HG02884 (cell line): Measurements from ENCODE around the gene ZNF597.

ENCODE experiments used
- ATAC-seq: cut with Tn5 transposase; IDR thresholded peaks from one replicate; pipeline ENCODE4 v1.9.1; 2021; ENCODE audit warnings: mild to moderate bottlenecking, moderate library complexity; ENCODE audit not compliant: unreplicated experiment

Gene ZNF597, protein sequence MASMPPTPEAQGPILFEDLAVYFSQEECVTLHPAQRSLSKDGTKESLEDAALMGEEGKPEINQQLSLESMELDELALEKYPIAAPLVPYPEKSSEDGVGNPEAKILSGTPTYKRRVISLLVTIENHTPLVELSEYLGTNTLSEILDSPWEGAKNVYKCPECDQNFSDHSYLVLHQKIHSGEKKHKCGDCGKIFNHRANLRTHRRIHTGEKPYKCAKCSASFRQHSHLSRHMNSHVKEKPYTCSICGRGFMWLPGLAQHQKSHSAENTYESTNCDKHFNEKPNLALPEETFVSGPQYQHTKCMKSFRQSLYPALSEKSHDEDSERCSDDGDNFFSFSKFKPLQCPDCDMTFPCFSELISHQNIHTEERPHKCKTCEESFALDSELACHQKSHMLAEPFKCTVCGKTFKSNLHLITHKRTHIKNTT

DNA sequence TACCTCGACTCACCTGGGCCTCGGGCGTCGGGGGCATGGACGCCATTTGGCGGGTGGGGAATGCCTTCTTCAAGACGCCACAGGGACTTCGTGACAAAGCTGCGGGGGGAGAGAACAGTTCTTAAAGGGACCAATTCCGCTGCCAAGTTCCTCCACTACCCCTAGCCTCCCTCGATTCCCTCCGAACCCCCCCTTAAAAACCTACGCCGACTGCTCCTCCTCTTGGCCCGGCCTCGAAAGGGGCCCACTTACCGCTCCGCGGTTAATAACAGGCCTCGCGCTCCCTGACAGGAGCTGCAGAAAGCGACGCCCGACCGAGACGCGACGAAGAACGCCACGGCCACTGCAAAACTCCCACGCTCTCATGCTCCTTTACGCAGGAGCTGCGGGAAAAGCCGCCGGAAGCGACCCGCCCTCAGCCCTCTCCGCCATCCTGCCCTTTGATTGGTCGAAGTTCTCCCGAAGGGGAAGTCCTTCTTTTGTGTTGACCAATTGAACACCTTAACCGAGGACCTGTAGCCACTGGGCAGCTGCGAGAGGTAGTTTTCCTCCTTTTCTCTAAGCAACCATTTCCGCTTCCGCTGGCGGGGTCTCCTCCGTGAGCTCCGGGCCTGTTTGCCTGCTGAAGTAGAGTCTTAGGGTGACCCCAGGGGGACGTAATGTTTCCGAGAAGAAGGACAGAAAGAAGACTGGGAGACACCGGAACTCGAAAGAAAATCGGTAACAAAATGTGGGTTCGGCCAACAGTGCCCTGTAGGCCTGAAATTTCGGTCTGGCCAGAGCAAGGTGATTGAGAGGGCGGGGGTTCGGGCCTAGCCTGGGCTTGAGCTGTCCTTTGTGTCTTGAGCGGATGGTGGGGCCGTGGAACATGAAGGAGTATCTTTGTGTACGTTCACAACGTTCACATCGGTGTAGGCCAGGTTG, at the start of gene ZNF597, which contains the start of gene NAA60:
Gene ZNF597, minus strand, starts transcription at position 397 of the 924 bp plus-strand sequence. Its CDS starts 351 bp downstream, at position 46.
Gene NAA60, plus strand, starts transcription at position 573 of the 924 bp plus-strand sequence. CDS start 32,548 bp downstream, outside the sequence.
- peak; percentile 81 for ATAC-seq

DNA sequence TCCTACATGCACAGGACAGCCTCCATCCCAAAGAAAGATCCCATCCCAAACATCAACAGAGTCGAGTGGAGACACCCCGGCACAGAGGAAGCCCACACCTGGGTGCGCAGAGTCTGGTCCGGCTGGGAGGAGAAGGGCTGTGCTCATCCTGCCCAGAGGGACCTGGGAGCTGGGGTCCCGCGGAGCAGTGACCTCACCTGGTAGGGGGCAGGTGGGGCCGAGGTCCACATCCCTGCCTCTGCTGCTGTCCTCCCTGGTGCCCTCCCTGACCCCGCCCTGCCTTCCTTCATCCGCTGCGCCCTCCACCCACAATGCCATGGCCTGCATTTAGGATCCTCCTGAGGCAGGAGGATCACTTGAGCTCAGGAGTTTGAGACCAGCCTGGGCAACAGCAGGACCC, 49.1 kb upstream of the ZNF597 start:
- ATAC-seq = no peak

DNA sequence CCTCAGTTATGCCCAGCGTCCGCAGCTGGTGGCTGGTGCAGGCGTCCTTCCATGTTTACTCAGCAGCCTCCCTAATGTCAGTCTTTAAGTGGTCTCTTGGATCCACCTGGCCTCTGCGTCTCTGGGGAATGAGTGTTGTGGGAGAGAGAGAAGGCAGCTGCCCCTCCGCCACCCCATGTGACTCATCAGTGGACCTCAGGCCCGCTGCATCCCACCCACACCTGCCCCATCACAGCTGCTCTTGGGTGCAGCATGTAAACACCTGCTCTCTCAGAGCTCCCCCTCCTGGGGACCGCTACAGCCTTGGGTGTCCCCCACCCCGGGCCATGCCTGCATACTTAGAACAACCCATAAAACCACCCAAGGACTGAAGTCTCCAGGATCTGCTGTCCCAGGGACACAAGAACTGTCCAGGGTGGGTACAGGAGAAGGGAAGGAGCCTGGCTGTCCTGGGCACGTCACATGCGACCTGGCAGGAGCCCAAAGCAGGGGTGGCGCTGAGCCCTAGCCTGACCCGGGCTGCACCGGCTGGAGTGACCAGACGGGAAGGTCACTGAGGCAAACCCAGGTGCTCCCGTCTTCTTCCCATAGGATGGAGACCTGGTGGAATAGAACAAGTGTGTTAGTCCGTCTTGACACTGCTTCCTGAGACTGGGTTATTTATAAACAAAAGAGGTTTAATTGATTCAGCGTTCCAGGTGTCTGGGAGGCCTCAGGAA, 47.8 kb upstream of the ZNF597 start:
- no peak for ATAC-seq

GRCh38 chr16:3488801-3489200, 45.5 kb upstream of the ZNF597 start:
- no peak for ATAC-seq

DNA sequence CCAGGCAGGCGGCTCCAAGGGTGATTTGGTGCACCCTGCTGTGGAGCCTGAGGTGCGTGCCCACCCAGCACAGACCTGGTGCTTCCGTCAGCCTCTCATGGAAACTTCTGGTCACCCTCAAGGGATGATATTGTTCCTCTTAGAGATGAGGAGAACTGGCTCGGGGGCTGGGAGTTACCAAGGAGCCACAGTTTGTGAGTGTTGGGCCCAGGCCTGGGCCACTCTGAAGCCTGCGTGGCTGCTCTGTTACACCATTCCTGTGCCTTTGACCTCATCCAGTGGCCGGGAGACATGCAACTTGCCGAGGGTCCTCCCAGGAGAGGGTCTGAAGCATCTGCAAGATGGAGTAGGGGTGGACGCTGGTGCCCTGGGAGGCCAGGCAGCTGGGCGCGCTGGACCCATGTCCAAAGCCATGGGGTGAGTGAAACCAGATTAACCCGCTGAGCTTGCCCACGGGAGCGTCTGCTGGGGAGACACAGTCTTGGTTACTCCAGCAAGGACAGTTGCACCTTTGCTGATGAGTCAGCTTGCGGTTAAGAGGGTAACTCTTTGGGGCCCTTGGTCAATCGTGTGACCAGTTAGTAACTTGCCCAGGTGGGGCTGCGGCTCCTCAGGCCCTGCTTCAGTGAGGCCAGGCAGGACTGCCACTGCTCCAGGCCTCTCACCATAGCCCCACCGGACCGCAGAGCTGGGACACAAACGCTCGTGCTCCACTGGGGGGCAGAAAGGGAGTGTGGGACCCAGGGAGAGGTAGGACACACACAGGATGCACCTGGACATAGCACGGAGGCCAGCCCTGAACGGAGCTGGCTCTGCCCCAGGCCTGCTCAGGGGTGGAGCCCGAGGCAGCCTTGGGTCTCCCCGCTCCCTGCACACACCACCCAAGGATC, 44.5 kb upstream of the ZNF597 start:
- ATAC-seq = no peak

DNA sequence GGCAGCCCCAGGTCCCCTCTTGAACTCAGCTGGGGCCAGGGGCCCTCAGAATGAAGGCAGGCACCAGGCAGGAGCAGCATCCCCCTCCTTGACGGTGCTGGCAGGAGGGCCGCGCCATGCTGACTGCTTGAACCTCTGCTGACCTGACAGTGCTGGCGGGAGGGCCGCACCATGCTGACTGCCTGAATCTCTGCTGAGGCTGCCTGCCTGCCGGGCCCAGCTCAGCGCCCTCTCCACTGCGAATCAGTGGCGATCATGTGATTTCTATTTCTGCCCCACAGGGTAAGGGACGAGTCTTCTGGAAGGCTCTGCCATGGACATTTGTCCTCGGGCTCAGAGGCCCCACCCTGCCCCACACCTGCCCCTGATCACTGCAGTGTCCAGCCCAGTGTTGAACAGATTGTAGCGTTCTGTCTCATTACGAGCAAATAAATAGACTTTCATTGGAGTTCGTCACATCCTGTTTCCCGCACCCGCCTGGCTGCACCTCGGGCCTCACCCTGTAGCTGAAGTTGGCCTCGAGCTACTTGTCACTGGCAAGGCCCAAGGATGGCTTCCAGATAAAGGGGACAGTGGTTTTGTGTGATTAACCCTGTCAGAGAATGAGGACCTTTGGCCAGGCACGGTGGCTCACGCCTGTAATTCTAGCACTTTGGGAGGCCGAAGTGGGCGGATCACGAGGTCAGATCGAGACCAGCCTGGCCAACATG, 43.4 kb upstream of the ZNF597 start:
- ATAC-seq = no peak

- no peak for ATAC-seq
These were observed 42.7 kb upstream of the ZNF597 start for GRCh38 chr16:3485821-3486505.

GRCh38 chr16:3485097-3485745, 41.9 kb upstream of the ZNF597 start:
- ATAC-seq = no peak

- ATAC-seq = no peak
These were observed 41.2 kb upstream of the ZNF597 start for GRCh38 chr16:3484318-3485096.

DNA sequence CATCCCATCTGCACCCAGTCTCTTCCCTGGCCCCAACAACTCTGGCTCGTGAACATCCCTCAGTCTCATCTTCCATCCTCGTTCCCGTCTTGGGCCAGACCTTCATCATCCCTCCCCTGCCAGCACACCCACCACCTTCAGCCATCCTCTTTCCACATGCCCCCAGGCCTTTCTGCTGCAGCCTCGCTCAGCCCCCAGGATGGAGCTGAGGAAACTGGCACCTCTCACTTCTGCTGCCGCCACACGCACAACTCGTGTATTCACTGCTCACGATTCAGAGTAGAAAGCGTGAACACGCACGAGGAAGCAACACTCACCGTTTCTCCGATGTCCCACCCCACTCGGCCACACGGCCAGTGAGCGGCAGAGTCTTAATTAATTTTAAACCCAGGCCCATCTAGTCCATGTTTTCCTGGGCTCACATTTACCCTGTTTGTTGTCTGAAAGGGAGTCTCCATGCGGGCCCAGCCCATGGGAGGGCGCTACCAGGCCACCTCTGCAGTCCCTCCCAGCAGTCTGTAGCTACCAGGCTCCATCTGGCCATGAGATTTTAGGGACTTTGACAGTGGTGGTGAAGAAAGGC, 39.4 kb upstream of the ZNF597 start:
- no peak for ATAC-seq

- no peak for ATAC-seq
These were observed 38.7 kb upstream of the ZNF597 start for GRCh38 chr16:3481696-3482658.

- no peak for ATAC-seq
These were observed 37.8 kb upstream of the ZNF597 start for GRCh38 chr16:3480901-3481695.

DNA sequence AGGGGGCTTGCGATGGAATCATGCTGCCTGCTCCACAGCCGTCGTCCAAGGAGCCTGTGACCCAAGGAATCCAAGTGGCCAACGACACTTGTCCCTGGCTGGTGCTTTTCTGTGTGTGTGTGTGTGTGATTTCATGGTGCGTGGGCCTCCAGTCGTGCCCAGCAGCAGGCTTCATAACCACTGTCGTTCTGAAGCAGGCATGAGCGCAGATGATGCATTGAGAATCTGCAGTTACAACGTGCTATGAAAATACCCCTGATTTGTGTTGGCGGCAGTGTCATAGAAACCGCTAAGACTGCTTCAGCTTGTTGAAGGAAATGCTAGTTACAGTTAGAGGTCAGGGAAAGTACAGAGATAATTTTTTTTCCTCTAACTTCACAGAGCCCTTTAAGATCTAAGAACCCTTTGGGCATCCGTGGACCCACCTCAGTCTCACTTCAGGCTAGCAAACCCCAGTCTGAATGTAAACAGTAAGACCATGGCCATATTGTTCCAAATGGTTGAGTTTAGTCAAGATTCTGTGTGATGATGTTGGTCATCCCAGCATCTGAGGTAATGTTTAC, 36.4 kb upstream of the ZNF597 start:
- no peak for ATAC-seq

DNA sequence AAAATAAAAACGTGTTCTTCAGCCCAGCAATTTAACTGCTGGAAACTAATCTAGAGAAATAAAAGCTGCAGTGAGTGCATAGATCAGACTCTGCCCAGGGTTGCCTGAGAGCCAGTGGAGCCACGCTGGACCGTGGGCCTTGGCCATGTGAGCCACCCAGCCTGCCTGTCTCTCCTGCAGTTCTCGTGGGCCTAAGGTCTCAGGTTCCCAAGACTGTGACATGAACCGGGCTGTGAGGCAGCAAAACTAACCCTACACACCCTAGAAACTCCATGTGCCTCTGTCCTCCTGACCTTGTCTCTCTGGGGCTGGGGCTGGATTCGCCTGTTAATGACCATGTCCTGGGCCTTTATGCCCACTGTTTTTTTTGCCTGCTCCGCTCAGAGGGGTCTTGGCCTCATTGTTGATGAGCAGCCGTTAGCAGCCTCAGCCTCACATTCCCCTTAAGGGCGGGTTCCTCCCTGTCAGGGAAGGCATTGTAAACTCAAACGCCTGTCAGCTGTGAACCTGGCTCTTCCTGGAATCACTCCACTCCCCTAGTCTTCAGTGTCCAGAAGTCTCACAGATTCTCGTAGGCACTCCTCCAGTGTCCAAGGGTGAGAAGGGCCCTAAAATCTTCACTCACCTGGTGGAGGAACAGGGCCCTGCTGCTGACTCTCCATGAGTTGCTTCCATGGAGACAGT, 35.1 kb upstream of the ZNF597 start:
- no peak for ATAC-seq
